ENCODE results near the gene NAA16.
"Not testable (repeated sequence)": the region's sequence is repeated elsewhere in the genome, so short reads cannot be mapped to it uniquely, and the experiment has no call there.

The NAA16 gene

GRCh38 chr13:41306271-41307145 lies 4.6 kb upstream of the NAA16 start:
- no peak for DNase-seq

GRCh38 chr13:41307884-41308640 lies 3.0 kb upstream of the NAA16 start:
- DNase-seq: no peak

- DNase-seq: no peak
Measured at GRCh38 chr13:41311406-41312175, 524 bp downstream of the NAA16 start.

DNA sequence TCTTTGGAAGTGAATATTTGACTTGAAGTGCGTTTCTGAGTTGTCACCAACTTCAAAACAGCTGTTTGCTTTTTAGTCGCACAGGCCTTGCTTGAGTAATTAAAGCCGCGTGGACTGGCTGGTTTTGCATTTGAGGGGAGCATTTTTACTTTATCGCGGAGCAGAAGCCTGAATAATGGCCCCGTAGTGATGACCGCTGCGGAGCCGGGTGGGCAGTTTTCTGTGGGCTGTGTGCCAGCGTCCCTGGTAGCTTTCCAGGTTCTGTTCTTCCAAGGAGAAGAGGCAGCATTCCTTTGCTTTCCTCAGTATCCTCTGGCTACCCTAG lies 1.1 kb downstream of the NAA16 start:
- no peak for DNase-seq

DNA sequence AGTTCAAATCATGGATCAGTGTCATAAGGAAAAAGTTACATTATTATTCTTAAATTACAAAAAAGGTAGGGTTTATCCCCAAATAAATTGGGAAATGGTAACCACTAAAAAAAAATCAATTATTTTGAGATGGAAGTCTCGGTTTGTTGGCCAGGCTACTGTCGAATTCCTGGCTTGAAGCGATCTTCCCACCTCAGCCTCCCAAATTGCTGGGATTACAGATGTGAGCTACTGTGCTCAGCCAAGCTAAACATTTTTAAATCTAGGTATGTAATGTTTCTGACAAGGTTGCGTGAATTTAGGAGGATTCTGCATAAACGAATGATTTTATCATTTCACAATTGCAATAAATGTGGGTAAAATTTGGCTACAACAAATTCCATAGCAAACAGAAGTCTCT lies 2.0 kb downstream of the NAA16 start:
- no peak for DNase-seq

- no peak for DNase-seq
Measured at GRCh38 chr13:41313659-41314197, 2.7 kb downstream of the NAA16 start.

DNA sequence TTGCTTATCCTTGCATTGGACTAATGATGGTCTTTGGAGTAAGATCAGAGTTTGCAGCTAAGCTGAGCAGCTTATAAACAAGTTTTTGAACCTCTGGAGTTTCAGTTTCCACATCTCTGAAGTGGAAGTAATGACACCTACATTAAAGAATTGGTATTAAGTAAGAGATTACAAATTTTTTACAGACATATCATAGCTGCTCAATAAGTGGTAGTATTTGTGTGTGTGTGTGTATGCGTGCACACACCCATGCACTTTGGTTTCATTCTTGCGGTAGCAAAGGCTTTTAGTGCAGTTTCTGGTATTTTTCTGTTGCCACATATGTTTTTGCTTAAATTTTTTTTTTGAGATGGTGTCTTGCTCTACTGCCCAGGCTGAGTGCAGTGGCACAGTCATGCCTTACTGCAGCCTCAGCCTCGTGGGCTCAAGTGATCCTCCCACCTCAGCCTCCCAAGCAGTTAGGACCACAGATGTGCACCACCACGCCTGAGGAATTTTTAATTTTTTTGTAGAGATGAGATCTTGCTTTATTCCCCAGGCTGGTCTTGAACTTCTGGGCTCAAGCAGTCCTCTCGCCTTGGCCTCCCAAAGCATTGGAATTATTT lies 4.5 kb downstream of the NAA16 start:
- no peak for DNase-seq

DNA sequence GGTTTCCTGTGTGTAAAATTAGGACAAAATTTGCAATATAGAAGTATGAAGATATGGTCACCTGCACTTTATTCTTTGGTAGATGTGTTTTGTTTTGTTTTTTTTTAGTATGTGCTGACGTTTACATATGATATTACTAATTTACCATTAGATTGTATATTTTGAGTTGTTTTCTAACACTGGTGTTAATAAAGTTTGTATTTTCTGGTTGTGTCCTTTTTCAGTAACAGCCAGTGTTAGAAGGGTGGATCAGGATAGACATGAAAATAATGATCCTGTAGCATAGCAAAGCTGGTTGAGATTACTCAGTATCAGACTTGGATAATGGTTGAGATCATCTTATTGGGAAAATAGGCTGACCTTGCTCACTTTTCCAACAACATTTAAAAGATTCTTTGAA lies 6.2 kb downstream of the NAA16 start:
- no peak for DNase-seq

GRCh38 chr13:41325752-41326151 lies 14.7 kb downstream of the NAA16 start:
- DNase-seq: no peak

- DNase-seq: no peak
Measured at GRCh38 chr13:41326661-41327060, 15.6 kb downstream of the NAA16 start.

GRCh38 chr13:41327994-41328790 lies 17.1 kb downstream of the NAA16 start:
- no peak for DNase-seq

DNA sequence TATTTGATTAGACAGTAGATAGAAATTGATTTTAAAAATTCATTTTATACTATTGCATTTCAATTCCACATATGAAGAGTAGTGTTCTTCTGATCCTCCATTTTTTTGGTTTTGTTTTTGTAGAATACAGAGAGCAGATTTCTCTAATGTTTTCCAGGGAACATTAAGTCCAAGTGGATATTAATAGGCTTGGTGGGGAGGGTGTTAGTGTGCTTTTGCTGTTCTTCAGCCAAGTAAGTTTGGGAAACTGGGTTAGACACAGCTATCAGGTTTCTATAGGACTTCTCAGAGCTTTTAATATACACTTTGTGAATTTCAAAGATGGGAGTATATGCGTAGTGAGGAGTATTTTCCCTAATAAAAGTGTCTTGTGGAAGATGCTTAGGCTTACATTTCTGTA lies 21.8 kb downstream of the NAA16 start:
- no peak for DNase-seq

DNA sequence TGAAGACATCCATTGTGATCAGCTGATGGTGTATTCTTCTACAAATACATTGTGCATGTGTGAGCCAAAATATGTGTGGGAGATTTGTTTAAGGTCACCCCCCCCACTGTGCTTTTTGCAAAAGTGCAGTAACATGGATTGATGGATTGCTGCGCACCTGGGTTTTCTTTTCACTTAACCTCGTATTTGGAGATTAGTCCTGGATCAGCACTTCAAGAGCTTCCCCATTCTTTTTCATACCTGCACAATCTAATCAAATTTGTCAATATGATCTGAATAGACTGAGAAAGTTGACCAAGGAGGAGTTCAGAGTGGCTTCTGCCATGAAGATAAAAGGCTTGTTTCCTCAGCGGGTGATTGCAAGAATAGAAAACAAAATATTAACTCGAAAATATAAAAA lies 23.7 kb downstream of the NAA16 start:
- no peak for DNase-seq

- DNase-seq: no peak
Measured at GRCh38 chr13:41344358-41344757, 33.3 kb downstream of the NAA16 start.

DNA sequence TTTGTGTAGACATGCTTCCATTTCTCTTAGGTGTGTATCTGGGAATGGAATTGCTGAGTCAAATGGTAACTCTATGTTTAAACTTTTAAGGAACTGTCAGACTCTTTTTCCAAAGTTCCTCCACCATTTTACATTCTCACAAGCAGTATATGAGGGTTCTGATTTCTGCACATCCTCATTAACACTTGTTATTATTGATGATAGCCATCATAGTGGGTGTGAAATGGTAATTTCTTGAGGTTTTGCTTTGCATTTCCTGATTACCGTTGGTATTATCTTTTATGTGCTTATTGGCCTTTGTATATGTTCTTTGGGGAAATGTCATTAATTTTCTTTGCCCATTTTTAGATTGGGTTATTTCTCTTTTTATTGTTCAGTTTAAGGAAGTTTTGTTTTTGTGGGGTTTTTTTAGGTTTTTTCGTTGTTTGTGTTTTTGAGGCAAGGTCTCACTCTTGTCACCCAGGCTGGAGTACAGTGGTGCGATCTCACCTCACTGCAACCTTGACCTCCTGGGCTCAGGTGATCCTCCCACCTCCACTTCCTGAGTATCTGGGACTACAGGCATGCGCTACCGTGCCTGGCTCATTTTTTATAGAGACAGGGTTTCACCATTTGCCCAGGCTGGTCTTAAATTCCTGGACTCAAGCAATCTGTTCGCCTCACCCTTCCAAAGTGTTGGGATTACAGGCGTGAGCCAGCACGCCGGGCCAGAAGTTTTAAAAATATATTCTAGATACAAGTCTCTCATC lies 34.3 kb downstream of the NAA16 start:
- no peak for DNase-seq

DNA sequence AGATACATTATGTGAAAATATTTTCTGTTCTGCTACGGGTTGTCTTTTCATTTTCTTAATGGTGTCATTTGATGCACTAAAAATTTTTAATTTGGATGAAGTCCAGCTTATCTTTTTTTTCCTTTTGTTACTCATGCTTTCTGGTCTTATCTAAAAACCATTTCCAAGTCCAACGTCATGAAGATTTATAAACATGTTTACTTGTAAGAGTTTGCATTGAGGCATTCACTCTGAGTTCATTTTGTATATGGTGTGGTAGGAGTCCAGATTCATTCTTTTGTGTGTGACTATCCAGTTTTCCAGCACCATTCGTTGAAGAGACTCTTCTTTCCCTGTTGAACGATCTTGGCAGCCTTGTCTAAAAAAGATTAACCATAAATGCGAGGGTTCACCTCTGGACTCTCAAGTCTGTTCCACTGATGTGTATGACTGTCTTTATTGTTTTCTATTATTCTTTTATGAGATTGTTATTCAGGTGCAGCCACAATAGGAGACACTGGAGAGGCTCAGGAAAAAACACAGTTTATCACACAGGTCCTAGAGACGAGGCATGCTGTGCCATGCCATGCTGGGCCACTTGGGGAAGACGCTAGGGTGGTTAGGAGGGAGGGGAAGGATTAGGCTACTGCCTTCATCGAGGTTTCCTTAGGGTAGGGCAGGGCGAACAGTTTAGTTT lies 35.0 kb downstream of the NAA16 start:
- no peak for DNase-seq

DNA sequence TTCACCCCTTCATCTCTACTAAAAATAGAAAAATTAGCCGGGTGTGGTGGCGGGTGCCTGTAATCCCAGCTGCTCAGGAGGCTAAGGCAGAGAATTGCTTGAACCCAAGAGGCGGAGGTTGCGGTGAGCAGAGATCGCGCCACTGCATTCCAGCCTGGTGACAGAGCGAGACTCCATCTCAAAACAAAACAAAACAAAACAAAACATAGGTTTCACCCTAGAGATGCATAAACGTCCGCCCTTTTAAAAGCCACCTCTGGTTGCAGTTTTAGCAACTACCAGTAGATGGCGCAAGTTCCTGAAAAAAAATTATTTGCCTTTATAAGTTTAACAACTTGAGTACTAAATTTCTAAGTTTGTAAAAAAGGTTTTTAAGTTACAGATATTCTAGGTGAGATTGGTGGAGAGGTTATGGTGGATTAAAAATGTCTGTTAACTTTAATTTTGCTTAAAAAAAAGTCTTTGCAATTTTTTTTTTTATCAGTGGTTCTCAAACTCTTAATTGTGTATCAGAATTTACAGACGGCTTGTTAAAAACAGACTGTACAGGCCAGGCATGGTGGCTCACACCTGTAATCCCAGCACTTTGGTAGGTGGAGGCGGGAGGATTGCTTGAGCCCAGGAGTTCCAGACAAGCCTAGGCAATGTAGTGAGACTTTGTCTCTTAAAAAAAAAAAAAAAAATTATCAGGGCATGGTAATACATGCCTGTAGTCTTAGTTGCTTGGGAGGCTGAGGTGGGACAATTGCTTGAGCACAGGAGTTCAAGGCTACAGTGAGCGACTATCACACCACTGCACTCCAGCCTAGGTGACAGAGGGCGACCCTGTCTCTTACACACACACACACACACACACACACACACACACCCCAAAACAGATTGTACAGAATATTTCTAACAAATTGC lies 42.1 kb downstream of the NAA16 start:
- no peak for DNase-seq

- DNase-seq: no peak
Measured at GRCh38 chr13:41354416-41354815, 43.3 kb downstream of the NAA16 start.

GRCh38 chr13:41356385-41356648 lies 45.2 kb downstream of the NAA16 start:
- DNase-seq: not testable (repeated sequence)

DNA sequence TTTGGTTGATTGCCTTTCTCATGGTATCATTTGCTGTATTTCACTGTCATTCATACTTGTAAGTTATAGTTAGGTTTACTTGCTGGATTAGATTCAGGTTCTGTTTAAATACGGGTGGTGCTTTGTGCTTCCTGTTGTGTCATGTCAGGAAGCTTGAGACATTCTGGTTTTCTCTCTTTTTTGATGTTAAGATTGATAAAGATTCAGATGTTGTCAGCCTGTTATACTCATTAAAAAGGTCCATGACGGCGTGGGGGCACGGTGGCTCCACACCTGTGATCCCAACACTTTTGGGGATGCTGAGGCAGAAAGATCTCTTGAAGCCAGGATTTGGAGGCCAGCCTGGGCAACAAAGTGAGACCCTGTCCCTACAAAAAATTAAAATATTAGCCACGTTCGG lies 45.7 kb downstream of the NAA16 start:
- no peak for DNase-seq
